ENCODE results near the gene GRWD1.
A peak's percentile ranks its signal among the peaks of the same experiment; 100 is the strongest.
"Not testable (repeated sequence)": the region's sequence is repeated elsewhere in the genome, so short reads cannot be mapped to it uniquely, and the experiment has no call there.

GRWD1 gene

DNA sequence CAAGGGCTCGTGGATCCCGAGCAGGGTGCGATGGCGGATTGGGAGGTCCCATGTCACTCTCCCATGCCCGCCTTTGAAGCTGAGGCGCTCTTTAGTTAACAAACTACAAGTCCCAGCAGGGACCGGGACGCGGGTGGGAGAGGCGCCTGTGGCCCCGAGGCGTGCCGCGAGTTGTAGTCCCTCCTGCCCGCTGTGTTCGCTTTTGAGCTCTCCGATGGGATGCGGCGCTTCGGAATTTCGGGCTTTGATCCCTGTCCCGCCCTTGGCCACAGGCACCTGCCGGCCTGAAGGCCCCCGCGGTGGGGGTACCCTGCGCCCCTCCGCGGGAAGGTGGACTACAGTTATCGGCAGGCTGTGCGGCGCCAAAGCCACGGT lies 34.4 kb downstream of the GRWD1 start:
- DNase-seq (ENCODE audit: low spot score): no peak

DNA sequence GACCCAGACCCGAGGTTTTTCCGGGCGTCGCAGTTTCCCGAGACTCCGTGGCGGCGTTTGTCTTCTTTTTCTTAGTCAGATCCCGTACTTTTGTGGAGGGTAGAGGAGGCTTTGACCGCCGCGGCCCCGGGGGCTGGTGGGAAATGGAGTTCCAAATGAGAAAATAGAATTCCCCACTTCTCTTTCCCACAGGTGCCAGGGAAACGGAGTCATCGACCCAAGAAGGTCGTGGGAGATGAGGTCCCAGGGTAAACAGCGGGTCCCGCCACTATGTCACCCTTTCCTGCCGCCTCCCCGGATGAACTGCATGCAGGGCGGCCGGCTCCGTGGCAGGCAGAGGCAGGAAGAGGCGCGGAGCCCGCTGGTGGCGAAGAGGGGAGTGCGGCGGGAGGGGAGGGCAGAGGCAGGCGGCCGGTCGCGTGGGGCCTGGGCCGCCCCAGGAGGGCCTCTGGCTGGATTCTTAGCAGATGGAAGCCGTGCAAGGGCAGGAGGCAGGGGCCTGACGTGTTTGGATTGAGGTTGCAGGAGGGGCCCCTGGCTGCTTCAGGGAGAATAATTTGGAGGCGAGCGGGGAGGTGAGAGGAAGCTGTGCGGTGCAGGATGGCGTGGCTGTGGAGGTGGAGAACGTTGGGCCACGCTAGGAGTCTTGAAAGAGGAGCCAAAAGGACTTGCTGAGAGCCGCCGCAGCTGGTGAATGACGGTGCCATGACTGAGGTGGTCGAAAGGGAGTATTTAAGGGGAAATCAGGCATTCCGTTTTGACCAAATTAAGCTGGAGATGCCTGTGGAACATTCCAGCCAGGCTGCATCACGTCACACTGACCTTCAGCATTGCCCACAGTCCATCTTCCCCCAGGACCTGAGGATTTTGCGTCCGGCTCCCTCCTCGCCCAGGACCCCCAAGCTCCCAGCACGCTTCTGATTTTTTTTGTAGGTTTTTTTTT lies 35.0 kb downstream of the GRWD1 start:
- DNase-seq (ENCODE audit: low spot score): peak; percentile 56

DNA sequence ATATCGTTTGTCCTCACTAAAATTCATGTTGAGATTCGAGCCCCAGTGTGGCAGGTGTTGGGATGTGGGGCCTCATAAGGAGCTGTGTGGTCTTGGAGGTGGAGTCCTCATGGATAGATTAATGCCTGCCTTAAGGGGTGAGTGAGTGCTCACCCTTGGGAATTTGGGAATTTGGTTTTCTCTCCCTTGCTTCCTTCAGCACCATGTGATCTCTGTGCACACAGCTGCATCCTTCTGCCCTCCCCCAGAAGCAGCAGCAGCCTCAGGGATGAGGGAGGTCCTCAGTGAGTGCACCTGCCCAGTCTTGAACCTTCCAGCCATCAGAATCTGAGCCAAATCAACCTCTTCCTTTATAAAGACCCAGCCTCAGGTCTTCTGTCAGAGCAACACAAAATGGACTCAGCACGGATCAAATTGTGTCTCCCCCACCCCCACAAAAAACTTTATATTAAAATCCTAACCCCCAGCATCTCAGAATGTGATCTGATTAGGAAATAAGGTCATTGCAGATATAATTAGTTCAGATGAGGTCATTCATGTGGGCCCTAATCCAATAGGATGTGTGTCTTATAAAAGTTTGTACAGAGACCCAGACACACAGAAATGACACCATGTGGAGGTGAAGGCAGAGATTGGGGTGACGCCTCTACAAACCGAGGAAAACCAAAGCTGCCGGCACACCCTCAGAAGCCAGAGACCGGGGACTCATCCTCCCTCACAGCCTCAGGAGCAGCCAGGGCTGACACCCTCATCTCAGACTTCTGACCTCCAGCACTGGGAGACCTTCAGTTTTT lies 36.3 kb downstream of the GRWD1 start:
- peak; percentile 62 for DNase-seq (ENCODE audit: low spot score)

DNA sequence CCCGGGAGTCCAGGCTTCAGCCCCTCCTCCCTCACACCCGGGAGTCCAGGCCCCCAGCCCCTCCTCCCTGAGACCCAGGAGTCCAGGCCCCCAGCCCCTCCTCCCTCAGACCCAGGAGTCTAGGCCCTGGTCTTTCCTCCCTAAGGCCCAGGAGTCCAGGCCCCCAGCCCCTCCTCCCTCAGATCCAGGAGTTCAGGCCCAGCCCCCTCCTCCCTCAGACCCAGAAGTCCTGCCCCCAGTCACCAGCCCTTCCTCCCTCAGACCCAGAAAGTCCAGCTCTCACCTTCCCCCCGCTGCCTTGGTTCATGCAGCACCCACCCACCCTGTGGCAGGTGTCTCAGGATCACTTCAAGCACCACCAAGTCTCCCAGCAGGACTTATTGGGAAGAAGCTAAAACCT lies 37.5 kb downstream of the GRWD1 start:
- no peak for DNase-seq (ENCODE audit: low spot score)

DNA sequence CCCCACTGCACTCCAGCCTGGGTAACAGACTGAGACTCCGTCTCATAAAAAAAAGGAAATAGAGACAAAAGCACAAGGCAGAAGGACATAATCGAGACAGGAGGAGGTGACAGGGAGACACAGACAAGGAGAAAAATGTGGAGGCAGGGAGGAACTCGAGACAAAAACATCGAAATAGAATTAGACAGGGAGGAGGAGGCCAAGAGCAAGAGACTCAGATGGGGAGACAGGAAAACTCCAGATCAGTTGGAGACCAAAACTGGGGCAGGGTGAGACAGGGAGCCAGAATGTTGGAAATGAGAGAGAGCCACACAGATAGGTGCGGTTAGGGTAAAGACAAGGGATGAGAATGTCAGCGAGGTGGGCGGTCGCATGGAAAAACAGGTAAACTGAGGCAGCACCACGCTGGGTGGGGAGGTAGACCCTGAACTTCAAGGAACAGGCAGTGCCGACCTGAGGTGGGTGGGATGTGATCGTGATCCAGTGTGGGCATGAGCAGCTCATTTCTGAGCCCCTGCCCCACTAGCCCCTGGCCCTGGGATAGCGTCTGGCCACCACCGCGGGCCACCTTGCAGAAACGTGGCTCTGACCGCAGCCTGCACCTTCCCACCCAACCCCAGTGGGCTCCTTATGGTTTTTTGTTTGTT lies 38.6 kb downstream of the GRWD1 start:
- no peak for DNase-seq (ENCODE audit: low spot score)

DNA sequence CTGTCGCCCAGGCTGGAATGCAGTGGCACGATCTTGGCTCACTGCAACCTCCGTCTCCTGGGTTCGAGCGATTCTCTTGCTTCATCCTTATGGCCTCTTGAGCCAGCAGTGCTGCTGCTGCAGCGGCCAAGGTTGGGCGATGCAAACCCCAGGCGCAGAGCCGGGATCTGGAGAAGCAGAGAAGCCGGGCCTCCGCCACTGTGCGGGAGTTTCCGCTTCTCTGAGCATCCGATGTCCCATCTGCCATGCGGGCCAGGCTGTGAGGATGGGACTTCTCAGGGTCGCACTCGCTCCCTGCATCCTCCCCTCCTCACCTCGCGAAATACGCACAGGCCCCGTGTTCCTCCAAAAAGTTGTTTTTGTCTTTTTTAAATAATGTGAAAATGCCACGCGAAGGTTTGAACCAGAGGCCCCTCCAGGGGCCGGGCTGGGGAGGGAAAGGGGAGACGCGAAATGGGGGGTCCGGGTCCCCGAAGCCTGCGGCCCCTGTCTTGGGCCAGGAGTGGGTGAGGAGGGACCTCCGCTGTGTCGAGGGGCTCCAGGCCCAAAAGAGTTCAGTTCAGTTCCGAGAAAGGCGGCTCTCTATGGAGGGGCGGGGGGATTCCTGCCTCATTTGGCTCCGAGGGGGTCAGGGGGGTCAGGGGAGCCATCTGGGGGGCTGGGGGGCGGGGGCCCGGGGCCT lies 39.3 kb downstream of the GRWD1 start:
- DNase-seq (ENCODE audit: low spot score): no peak

DNA sequence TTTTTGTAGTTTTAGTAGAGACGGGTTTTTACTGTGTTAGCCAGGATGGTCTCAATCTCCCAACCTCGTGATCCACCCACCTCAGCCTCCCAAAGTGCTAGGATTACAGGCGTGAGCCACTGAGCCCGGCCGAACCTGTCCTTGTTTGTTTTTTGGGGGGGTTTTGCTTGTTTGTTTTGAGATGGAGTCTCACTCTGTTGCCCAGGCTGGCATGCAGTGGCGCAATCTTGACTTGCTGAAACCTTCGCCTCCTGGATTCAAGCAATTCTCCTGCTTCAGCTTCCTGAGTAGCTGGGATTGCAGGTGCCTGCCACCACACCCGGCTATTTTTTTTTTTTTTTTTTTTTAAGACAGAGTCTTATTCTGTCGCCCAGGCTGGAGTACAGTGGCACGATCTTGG lies 40.9 kb downstream of the GRWD1 start:
- not testable (repeated sequence) for DNase-seq (ENCODE audit: low spot score)

DNA sequence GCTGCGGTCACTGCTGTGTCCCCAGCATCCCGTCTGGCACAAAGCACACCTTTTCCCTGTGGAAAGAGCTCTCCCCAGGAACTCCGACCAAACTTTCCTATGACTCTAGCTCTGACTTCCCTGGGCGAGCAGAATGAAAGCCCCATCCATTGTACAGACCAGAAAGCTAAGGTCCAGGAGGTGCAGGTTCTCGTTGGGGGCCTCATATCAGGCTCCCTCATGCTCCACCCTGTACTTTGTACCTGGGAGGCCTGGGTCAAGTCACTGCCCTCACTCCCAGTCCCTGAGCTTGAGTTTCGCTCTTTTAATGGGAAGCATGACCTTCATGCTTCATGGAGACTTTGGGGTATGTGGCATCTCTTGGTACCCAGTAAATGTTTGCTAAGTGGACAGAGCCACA lies 41.8 kb downstream of the GRWD1 start:
- no peak for DNase-seq (ENCODE audit: low spot score)

DNA sequence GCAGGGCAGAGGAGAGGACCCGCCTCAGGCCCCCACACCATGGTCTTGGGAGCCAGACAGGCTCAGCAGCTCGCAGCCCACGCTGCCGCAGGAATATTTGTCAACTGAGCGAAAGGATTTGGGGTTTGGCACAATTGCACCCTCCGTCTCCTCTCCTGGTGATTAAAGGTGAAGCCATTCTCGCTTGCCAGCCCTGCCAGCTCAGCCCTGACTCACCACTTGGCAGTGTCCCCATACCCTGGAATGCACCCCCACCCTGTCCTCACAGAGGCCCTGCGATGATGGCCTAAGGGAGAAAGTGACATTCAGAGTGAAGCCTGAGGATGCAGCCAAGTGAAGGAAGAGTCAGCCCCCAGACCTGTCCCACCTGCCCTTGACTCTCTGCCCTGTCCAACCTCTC lies 42.2 kb downstream of the GRWD1 start:
- DNase-seq (ENCODE audit: low spot score): peak; percentile 90

DNA sequence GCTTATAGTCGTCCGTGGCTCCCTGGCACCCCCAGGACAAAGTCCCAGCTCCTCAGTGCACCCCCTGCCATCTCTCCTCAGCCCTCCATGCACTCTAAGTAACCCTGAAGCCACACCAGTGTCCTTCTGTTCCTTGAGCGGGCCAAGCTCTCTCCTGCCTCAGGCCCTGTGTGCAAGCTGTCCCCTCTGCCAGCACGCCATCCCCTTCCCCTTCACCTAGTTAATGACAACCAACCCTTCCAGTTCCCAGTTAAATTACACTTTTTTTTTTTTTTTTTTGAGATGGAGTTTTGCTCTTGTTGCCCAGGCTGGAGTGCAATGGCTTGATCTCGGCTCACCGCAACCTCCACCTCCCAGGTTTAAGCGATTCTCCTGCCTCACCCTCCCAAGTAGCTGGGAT lies 42.7 kb downstream of the GRWD1 start:
- DNase-seq (ENCODE audit: low spot score): not testable (repeated sequence)

DNA sequence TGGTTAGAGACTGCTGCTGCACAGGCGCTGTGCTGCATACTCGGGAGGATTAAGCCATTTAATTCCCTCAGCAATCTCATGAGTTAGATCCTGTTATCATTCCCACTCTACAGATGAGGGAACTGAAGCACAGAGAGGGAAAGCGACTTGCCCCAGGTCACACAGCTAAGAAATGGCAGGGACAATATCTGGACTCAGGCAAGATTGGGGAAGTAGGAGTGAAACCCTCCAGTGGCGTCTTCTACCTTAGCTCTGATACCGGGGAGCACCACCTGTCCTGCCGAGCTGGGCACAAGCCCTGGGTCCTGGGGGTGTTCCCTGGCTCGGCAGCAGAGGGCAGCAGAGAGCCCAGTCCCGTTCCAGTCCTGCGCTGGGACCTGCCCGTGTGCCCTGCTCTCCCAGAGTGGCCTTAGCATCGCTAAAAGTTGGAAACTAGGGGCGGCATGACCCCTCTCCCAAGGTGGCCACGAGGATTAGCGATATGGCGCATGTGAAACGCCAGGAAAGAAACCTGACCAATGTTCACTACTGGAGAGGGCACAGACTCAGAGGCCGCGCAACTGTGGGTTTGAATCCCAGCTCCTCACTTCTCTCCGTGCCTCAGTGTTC lies 43.9 kb downstream of the GRWD1 start:
- DNase-seq (ENCODE audit: low spot score): peak; percentile 84

DNA sequence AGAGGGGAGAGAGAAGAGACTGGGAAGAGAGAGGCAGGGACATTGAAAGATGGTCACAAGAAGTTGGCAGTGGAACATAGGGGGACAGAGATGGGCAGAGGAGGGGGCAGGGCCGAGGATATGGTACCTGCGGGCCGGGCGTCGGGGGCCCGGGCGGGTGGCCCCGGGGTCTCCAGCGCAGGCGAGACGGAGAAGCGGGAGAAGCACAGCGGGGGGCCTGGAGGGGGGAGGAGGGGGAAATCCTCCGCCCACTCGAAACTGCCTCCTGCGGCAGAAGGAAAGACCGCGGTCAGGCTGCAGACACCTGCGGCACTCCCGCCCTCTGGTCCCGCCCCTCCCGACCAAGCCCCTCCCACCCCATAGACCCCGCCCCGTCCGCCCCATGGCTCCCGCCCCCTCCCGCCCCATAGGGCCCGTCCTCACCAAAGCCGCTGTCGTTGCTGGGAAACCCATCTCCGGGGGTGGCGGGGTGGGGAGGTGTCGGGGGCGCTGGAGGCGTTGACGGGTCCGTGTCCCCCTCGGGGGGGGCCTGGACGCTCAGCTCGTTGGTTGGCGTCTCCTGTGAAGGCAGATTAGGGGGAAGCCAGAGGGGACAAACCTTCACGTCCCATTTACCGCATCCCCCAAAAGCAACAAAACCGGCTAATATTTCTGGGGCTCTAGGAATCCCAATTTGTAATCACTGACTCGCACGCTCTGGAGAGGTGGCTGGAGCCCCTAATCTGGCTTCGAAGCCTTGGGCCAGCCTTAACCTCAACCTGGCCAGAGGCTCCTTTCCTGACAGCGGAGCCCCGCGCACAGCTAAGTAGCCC lies 45.4 kb downstream of the GRWD1 start:
- DNase-seq (ENCODE audit: low spot score): peak; percentile 61

DNA sequence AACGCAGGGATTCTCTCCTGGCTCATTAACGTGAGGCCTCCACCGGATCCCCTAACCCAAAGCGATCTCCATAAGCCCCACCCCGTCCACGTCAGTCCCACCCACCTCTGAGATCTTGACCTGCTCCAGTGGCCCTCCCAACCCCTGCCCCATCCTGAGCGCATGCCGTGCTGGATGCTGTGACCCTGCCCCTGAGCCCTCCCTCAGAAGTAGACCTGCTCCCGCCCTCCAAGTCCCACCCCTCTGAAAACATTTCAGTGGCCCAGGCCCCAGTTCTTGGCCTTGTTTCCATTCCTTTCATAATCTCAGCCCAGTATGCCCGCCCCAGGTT lies 46.0 kb downstream of the GRWD1 start:
- DNase-seq (ENCODE audit: low spot score): no peak

DNA sequence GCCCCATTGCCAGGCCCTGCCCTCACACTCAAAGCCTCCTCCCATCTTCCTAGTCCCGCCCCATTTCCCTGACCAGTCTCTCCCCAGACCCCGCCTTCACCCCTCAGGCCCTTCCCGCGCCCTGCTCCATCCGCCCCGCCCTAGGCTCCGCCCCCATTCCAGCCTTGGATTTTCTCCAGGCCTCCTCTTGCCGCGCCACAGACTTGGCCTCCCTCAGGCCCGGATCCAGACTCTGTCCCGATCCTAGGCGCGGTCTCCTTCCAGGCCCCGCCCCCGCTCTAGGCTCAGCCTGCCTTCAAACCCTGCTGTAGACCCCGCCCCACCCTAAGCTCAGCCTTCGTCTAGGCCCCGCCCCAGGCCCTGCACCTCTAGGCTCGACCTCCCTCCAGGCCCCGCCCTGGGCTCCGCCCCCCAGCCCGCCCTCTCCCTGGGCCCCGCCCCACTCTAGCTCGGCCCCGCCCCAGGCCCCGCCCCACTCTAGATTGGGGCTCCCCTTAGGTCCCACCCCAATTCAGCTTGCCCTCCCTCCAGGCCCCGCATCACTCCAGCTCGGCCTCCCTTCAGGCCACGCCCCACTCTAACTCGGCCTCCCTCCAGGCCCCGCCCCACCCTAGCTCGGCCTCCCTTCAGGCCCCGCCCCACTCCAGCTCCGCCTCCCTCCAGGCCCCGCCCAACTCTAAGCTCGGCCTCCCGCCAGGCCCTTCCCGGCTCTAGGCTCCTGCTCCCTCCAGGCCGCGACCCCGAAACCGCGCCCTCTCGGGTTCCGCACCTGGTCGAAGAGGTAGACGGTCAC lies 47.3 kb downstream of the GRWD1 start:
- DNase-seq (ENCODE audit: low spot score): peak; percentile 95

DNA sequence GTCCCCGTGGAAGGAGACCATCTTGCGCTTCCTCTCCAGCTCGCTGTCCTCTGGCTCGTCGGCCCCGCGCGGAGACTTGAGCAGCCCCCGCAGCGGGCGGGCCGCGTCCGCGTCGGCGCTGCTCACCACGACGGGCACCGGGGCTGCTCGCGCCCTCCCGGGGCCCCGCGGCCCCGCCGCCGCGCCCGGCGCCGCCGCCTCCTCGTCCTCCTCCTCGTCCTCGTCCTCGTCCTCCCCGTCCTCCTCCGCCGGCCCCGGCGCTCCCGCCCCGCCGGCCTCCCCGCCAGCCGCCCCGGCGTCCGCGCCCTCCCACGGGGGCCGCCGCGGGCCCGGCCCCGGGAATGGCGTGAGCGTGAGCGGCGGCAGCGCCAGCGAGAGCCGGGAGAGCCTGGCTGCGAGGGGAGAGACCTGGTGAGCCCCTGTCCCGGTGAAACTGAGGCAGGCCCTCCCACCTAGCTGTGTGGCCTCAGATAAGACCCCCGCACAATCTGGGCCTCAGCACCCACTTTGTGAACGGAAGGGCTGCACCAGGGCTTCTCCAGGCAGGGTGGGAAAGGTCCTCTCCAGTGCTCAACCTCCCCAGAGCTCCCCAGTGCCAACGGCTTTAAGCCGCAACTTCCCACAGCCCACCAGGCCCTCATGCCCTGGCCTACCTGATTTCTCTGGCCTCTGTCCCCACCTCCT lies 48.1 kb downstream of the GRWD1 start:
- DNase-seq (ENCODE audit: low spot score): no peak

DNA sequence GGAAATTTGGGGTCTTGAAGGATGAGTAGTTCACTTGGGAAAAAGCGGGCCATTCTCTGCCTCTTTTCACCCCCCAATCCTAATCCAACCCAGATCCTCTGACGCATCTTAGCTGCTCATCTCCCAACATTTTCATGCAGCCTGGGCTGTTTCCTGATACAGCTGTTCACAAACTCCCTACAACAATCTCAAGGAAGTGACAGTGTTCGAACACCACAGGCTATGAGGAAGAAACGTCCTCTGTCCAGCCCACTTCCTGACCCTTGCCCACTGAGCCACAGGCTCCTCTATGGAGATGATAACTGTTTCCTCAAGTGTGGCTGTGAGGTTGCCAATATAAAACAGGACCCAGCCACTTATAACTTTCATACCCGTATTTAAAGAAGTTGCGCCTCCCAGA lies 49.6 kb downstream of the GRWD1 start:
- DNase-seq (ENCODE audit: low spot score): no peak

DNA sequence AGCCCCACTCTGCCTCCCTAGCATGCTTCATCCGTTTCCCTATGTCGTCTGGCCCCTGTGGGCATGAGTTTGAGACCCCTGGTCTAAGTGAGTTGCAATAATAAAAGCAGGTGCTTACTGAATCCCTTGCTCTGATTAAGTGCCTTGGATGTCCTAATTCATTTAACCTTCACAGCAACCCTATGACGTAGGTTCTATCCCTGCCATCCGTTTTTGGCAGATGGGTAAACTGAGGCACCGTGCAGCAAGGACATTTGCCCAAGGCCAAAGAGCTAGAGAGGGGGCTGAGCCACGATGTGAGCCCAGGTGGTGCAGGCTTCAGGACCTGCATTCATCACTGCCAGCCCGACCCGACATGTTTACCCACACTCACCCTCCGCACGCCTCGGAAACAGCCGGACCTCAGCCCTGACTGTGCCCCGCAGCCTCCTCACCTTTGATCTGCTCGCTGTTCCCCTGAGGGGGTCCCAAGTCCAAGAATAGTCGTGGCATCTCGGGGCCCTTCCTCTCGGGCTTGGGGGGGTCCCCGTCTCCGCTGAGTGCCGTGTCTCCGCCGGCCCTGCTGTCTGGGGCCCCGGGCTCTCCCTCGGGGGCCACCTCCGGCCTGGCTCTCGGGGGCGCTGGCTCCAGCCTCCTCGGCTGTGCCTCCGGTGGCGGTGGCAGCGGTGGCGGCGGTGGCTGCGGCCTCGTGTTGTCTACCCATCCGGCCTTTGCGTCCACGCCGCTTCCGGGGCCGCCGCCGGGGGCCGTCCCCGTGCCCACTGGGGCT lies 51.4 kb downstream of the GRWD1 start:
- no peak for DNase-seq (ENCODE audit: low spot score)

DNA sequence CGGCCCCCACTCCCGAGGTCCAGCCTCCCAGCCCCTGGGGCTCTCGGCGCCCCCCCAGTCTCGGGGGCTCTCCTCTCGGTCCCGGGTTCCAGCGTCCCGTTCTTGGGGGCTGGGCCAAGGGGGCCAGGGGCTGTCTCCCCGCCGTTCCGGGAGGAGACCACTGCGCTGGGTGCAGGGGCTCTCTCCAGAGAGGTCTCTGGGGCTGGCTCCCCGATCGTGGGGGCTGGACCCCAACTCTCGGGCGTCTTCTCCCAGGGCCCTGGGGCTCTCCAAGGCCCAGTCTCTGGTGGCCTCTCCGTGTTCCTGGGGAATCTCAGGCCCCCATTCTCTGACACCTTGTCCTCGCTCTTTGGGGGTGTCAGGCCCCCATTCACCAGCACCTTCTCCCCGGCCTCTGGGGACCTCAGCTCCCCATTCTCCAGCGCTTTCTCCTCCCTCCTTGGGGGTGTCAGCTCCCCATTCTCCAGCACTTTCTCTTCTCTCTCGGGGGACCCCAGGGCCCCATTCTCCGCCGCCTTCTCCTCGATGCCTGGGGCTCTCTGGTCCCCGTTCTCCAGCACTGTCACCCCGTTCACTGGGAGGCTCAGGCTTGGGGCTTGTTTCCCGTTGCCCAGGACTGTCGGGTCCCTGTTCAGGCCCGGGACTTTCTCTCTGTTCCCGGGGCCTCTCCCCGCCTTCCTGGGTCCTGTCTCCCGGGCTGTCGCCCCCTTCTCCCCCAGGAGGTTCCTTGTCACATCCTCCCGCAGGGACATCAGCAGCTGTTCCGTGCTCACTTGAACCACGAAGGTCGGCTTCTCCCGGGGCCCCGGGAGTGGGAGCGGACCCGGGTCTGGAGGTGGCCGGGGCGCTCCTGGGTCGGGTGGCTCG lies 52.2 kb downstream of the GRWD1 start:
- DNase-seq (ENCODE audit: low spot score): no peak

Measured in hepatic stellate cell (primary cell).